ENCODE measurements around the gene ACBD4. TPM values are rescaled to one million over a fixed set of nuclear protein-coding genes. Genes with fewer than 3 reads are reported as not detected.

ACBD4 gene
- total RNA-seq, 5 donors from 2014 or later (not counting 1 experiment from before 2014, with no cell fraction given): 28.4 to 48.5 (median 38.9) TPM

DNA sequence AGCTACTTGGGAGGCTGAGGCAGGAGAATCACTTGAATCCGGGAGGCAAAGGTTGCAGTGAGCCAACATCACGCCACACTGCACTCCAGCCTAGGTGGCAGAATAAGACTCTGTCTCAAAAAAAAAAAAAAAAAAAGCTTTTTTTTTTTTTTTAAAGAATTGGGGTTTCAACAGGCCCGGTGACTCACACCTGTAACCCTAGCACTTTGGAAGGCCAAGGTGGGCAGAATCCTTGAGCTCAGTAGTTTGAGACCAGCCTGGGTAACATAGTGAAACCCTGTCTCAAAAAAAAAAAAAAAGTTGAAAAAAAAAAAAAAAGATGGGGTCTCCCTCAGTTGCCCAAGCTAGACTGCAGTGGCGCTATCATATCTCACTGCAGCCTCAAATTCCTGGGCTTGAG is 19.5 kb downstream of the ACBD4 start:
- ATAC-seq (replicated peaks in 1 of 4) (no peak), DNase-seq (no peak)
- H3K36me3 Mint-ChIP-seq: peaks cover 10% of the 10 kb centered on the region
- Histone ChIP-seq H3K27me3 (replicated peaks in 1 of 2; ENCODE audit: control insufficient read depth in 2 of 2, extremely low read depth in 1 of 2, insufficient read depth in 2 of 2, low read length in 1 of 2) (no peaks in the 10 kb centered on the region), H3K4me3 (ENCODE audit: control insufficient read depth in 1 of 2, extremely low read depth in 1 of 2, low read length in 1 of 2) (no peak overlapping the region), H3K36me3 (ENCODE audit: control insufficient read depth in 2 of 2, extremely low read depth in 1 of 2, insufficient read depth in 1 of 2, low read length in 1 of 2) (peaks cover 0 to 6% of the 10 kb centered on the region in 2 donors), H3K4me1 (ENCODE audit: control insufficient read depth in 1 of 2, extremely low read depth in 1 of 2, insufficient read depth in 2 of 2, low read length in 2 of 2) (peaks cover 24 to 55% of the 10 kb centered on the region in 2 experiments), H3K9me3 (no peaks in the 10 kb centered on the region), H3K27ac (ENCODE audit: low read length) (no peak overlapping the region)
- H3K4me3 Mint-ChIP-seq: no peak overlapping the region
- CTCF ChIA-PET: interaction anchor here (0.6 to 3.0 kb wide), 10 partner anchors 13 to 278 kb away, joined by 3 to 25 read pairs (median 8); partner anchors contain the start of gene ACBD4 (in 2 of the 2)
- peak overlapping the region in 1 of 2 donors; percentile 58 for H3K27ac Mint-ChIP-seq
- no peaks in the 10 kb centered on the region for H3K27me3 Mint-ChIP-seq
- no peaks in the 10 kb centered on the region for H3K9me3 Mint-ChIP-seq
- H3K4me1 Mint-ChIP-seq: peaks cover 52 to 55% (median 53%) of the 10 kb centered on the region in 3 donors
- POLR2A ChIA-PET: interaction anchor here (0.5 to 0.6 kb wide), 4 partner anchors 18 to 75 kb away, joined by 3 to 9 read pairs (median 7); no protein-coding TSS in a partner anchor
- WGBS (ENCODE audit: insufficient coverage): no CpG with 5 or more reads among the region's 4 CpGs

DNA sequence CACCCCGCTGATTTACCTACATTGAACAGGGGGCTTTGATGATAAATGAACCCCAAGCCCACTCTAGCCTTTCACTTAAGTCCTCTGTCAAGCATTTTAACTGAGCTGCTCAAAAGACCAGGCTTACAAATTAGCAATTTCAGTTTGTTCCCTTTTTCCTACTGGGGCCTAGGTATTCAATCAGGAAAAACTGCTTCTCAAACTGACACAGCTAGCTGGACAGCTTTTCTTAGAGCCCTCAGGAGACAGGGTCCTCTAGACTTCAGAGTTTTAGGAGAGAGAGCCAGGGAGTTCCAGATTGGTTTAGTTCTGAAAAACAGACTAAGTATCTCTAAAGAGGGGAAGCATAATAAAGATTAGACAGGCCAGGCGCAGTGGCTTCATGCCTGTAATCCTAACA is 20.0 kb downstream of the ACBD4 start:
- Histone ChIP-seq H3K36me3 (ENCODE audit: control insufficient read depth in 2 of 2, extremely low read depth in 1 of 2, insufficient read depth in 1 of 2, low read length in 1 of 2) (peaks cover 0 to 6% of the 10 kb centered on the region in 2 donors), H3K27ac (ENCODE audit: low read length) (no peak overlapping the region), H3K4me1 (ENCODE audit: control insufficient read depth in 1 of 2, extremely low read depth in 1 of 2, insufficient read depth in 2 of 2, low read length in 2 of 2) (peaks cover 23 to 54% of the 10 kb centered on the region in 2 experiments), H3K4me3 (ENCODE audit: control insufficient read depth in 1 of 2, extremely low read depth in 1 of 2, low read length in 1 of 2) (no peak overlapping the region), H3K9me3 (no peaks in the 10 kb centered on the region), H3K27me3 (replicated peaks in 1 of 2; ENCODE audit: control insufficient read depth in 2 of 2, extremely low read depth in 1 of 2, insufficient read depth in 2 of 2, low read length in 1 of 2) (no peaks in the 10 kb centered on the region)
- WGBS (ENCODE audit: insufficient coverage): 100% methylated on average over 2 of the region's 2 CpGs
- Mint-ChIP-seq H3K27ac (peak overlapping the region; percentile 31 to 58), H3K27me3 (no peaks in the 10 kb centered on the region), H3K4me3 (no peak overlapping the region), H3K4me1 (peaks cover 52 to 55% (median 54%) of the 10 kb centered on the region in 3 donors), H3K36me3 (peaks cover 10% of the 10 kb centered on the region), H3K9me3 (no peaks in the 10 kb centered on the region)
- no peak for DNase-seq
- POLR2A ChIA-PET: interaction anchor here (0.6 kb wide), 3 partner anchors 17 to 75 kb away, joined by 5 to 9 read pairs (median 9); no protein-coding TSS in a partner anchor
- CTCF ChIA-PET: interaction anchor here (0.6 to 3.0 kb wide), 8 partner anchors 14 to 278 kb away, joined by 3 to 25 read pairs (median 8); partner anchors contain the start of gene ACBD4 (in 2 of the 2)
- ATAC-seq (replicated peaks in 1 of 4): no peak

DNA sequence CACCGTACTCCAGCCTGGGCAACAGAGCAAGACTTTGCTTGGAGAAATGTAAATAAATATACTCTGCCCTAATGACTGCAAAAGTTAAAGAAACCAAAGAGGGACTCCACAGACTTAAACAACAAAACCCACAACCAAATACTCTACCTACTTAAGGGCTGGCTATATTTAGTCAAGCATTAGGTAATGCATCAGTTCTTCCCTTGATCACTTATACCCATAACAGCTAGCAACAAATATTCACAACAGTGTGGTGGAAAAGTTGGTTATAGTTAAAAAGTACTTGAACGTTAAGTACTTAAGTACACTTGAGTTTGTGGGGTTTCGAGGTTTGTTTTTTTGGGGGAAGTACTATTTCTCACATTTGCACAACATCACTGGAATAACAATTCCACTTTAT is 20.8 kb downstream of the ACBD4 start:
- CTCF ChIA-PET: interaction anchor here in 1 of 2 donors (3.0 kb wide), 1 partner anchor 21 kb away, joined by 25 read pairs; the partner anchor contains the start of gene ACBD4

DNA sequence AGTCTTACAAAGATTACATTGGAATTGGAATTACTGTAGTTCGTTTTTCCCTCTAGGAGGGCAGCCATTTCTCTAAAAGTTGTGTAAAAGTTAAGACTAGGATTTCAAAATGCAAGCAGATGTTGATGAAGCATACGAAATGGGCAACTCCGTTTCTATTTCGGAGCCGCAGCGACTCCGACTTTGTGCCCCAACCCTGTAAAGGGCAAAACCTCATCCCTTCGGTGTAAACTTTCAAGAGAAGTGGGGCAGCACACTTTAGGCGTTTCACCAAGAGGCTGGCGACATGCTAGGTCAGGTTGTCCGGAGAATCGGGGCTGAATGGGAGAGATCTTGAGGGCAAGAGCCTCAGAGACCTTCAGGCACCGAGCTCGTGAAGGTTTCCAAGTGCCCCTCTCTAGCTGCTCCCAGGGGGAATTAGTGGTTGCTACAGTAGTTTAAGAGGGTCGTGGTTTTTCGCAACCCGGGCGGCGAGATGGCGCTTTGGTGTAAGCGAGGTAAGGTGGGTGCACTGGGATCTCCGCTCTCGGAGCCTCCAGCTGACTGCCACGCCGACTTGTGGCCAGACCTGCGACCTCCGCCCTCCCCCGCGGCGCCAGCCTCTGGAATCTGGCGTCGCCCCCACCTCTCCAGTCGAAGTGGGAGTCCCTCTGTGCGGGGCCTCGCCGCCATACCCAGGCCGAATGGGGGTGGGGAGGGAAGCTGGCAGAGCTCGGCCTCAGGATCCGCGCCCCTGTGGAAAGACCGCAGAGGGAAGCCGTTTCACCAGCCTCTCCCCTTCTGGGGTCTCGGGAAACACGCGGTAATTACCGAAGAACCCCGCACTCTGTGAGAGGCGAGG is 25.2 kb downstream of the ACBD4 start:
- Mint-ChIP-seq H3K27me3 (no peaks in the 10 kb centered on the region), H3K36me3 (peaks cover 10% of the 10 kb centered on the region), H3K4me3 (peak overlapping the region; percentile 95 to 99 (median 96)), H3K4me1 (peaks cover 39 to 50% (median 47%) of the 10 kb centered on the region in 3 donors), H3K27ac (peak overlapping the region; percentile 99), H3K9me3 (no peaks in the 10 kb centered on the region)
- ChIA-PET CTCF (interaction anchor here (0.6 to 5.8 kb wide), 10 partner anchors 9 to 187 kb away, joined by 3 to 121 read pairs (median 3); partner anchors contain the start of genes ACBD4 (in 2 of the 2) and HEXIM1 (in 1 of the 2)), POLR2A (interaction anchor here (0.6 to 2.1 kb wide), 6 partner anchors 9 to 319 kb away, joined by 4 to 45 read pairs (median 8); partner anchors contain the start of gene HEXIM1 (in 2 of the 2))
- Histone ChIP-seq H3K4me3 (ENCODE audit: control insufficient read depth in 1 of 2, extremely low read depth in 1 of 2, low read length in 1 of 2) (peak overlapping the region; percentile 90 to 94), H3K27ac (ENCODE audit: low read length) (peak overlapping the region; percentile 100), H3K36me3 (ENCODE audit: control insufficient read depth in 2 of 2, extremely low read depth in 1 of 2, insufficient read depth in 1 of 2, low read length in 1 of 2) (peaks cover 0 to 6% of the 10 kb centered on the region in 2 donors), H3K9me3 (no peaks in the 10 kb centered on the region), H3K27me3 (replicated peaks in 1 of 2; ENCODE audit: control insufficient read depth in 2 of 2, extremely low read depth in 1 of 2, insufficient read depth in 2 of 2, low read length in 1 of 2) (no peaks in the 10 kb centered on the region), H3K4me1 (ENCODE audit: control insufficient read depth in 1 of 2, extremely low read depth in 1 of 2, insufficient read depth in 2 of 2, low read length in 2 of 2) (peaks cover 16 to 32% of the 10 kb centered on the region in 2 experiments)
- DNase-seq: peak in 31 of 35 experiments; percentile 29 to 68 (median 49)
- under 1% methylated on average over 32 of the region's 48 CpGs for WGBS (ENCODE audit: insufficient coverage)
- ATAC-seq (replicated peaks in 1 of 4): peak; percentile 25 to 50 (median 41)

More for the DNA sequence above, 20.8 kb downstream of the ACBD4 start:
- Histone ChIP-seq H3K4me1 (ENCODE audit: control insufficient read depth in 1 of 2, extremely low read depth in 1 of 2, insufficient read depth in 2 of 2, low read length in 2 of 2) (peaks cover 18 to 49% of the 10 kb centered on the region in 2 experiments), H3K27ac (ENCODE audit: low read length) (no peak overlapping the region), H3K27me3 (replicated peaks in 1 of 2; ENCODE audit: control insufficient read depth in 2 of 2, extremely low read depth in 1 of 2, insufficient read depth in 2 of 2, low read length in 1 of 2) (no peaks in the 10 kb centered on the region), H3K36me3 (ENCODE audit: control insufficient read depth in 2 of 2, extremely low read depth in 1 of 2, insufficient read depth in 1 of 2, low read length in 1 of 2) (peaks cover 0 to 6% of the 10 kb centered on the region in 2 donors), H3K4me3 (ENCODE audit: control insufficient read depth in 1 of 2, extremely low read depth in 1 of 2, low read length in 1 of 2) (no peak overlapping the region), H3K9me3 (no peaks in the 10 kb centered on the region)
- no peak overlapping the region for H3K27ac Mint-ChIP-seq
- no CpG with 5 or more reads among the region's 3 CpGs for WGBS (ENCODE audit: insufficient coverage)
- H3K4me3 Mint-ChIP-seq: peak overlapping the region in 1 of 3 donors; percentile 3
- H3K36me3 Mint-ChIP-seq: peaks cover 10% of the 10 kb centered on the region
- DNase-seq (no peak), ATAC-seq (replicated peaks in 1 of 4) (no peak)
- peaks cover 44 to 49% (median 46%) of the 10 kb centered on the region in 3 donors for H3K4me1 Mint-ChIP-seq
- H3K9me3 Mint-ChIP-seq: no peaks in the 10 kb centered on the region
- POLR2A ChIA-PET: no interaction called here
- no peaks in the 10 kb centered on the region for H3K27me3 Mint-ChIP-seq

DNA sequence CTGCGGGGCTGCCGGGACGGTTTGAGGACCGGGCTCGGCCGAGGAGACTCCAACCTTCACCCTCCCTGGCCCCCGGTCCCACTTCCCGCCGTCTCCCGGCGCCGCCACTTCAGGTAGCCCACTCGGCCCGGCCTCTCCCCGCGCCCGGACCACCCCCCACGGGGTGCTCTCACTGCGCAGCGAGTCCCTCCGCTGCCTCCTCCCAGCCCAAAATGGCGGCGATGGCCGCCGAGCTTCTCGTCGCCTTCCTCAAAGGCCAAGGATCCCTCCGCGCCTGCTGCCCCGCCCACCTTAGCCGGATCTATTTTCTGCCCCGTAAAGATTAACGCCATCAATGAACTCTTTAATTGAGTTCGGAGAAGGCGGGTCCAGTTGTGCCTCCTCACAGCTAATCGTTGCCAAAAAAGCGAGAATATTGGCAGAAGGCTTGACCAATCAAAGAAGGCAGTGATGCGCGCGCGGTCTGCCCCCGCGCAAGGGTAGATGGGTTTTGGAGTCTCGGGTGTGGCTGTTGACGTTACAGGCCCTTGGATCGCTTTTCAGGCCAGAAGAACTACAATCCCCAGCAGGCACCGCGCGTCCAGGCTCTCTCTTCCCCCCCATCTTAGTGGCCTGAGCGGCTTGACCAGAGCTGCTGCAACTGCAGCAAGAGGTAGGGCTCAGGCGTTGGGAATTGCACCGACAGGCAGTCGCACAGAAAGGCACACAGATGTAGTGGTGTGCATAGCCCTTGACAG is 26.0 kb downstream of the ACBD4 start, which contains the start of gene HEXIM2:
HEXIM2 (plus strand) TSS at position 588 of the 737 bp plus-strand sequence. CDS start 919 bp downstream, outside the sequence.
- no peaks in the 10 kb centered on the region for H3K27me3 Mint-ChIP-seq
- H3K27me3 ChIP-seq (replicated peaks in 1 of 2; ENCODE audit: control insufficient read depth in 2 of 2, extremely low read depth in 1 of 2, insufficient read depth in 2 of 2, low read length in 1 of 2): no peaks in the 10 kb centered on the region

More for the DNA sequence above, 26.0 kb downstream of the ACBD4 start, which contains the start of gene HEXIM2:
- Mint-ChIP-seq H3K9me3 (no peaks in the 10 kb centered on the region), H3K4me1 (peaks cover 34 to 44% (median 44%) of the 10 kb centered on the region in 3 donors), H3K36me3 (peaks cover 6% of the 10 kb centered on the region), H3K4me3 (peak within 1 kb of the TSS; percentile 95 to 99 (median 96)), H3K27ac (peak within 1 kb of the TSS; percentile 99)
- ATAC-seq (replicated peaks in 1 of 4): peak; percentile 94 to 95 (median 94)
- H3K4me3 ChIP-seq (ENCODE audit: control insufficient read depth in 1 of 2, extremely low read depth in 1 of 2, low read length in 1 of 2): peak within 1 kb of the TSS; percentile 90 to 94
- CTCF ChIA-PET: interaction anchor here (0.6 to 5.8 kb wide), 10 partner anchors 10 to 186 kb away, joined by 3 to 121 read pairs (median 3); partner anchors contain the start of genes ACBD4 (in 2 of the 2) and HEXIM1 (in 1 of the 2)
- peaks cover 0 to 6% of the 10 kb centered on the region in 2 donors for H3K36me3 ChIP-seq (ENCODE audit: control insufficient read depth in 2 of 2, extremely low read depth in 1 of 2, insufficient read depth in 1 of 2, low read length in 1 of 2)
- peak; percentile 92 to 99 (median 98) for DNase-seq
- no peaks in the 10 kb centered on the region for H3K9me3 ChIP-seq
- H3K27ac ChIP-seq (ENCODE audit: low read length): peak within 1 kb of the TSS; percentile 100
- WGBS (ENCODE audit: insufficient coverage): under 1% methylated on average over 51 of the region's 53 CpGs
- POLR2A ChIA-PET: interaction anchor here (0.6 to 2.1 kb wide), 6 partner anchors 10 to 319 kb away, joined by 4 to 45 read pairs (median 8); partner anchors contain the start of gene HEXIM1 (in 2 of the 2)
- H3K4me1 ChIP-seq (ENCODE audit: control insufficient read depth in 1 of 2, extremely low read depth in 1 of 2, insufficient read depth in 2 of 2, low read length in 2 of 2): peaks cover 16 to 32% of the 10 kb centered on the region in 2 experiments

All from T-cell (primary cell).